ENCODE measurements around the gene SYAP1.
"Not testable (repeated sequence)": the region's sequence is repeated elsewhere in the genome, so short reads cannot be mapped to it uniquely, and the experiment has no call there.

SYAP1 gene

GRCh38 chrX:16719334-16720084, at the start of gene SYAP1:
Gene SYAP1, plus strand, starts transcription at chrX:16719612. Its CDS starts 113 bp downstream, at chrX:16719725.
- FAIRE-seq = peak; percentile 77

- FAIRE-seq = peak; percentile 84
Observed at GRCh38 chrX:16671005-16671404, 48.4 kb upstream of the SYAP1 start.

GRCh38 chrX:16678689-16679088, 40.7 kb upstream of the SYAP1 start:
- no peak for FAIRE-seq

- no peak for FAIRE-seq
Observed at GRCh38 chrX:16683007-16683664, 36.3 kb upstream of the SYAP1 start.

- no peak for FAIRE-seq
Observed at GRCh38 chrX:16687514-16687913, 31.9 kb upstream of the SYAP1 start.

GRCh38 chrX:16695079-16695676, 24.2 kb upstream of the SYAP1 start:
- peak; percentile 66 for FAIRE-seq

GRCh38 chrX:16696956-16697355, 22.5 kb upstream of the SYAP1 start:
- no peak for FAIRE-seq

- FAIRE-seq = no peak
Observed at GRCh38 chrX:16699389-16699788, 20.0 kb upstream of the SYAP1 start.

- no peak for FAIRE-seq
Observed at GRCh38 chrX:16700734-16701133, 18.7 kb upstream of the SYAP1 start.

- FAIRE-seq = no peak
Observed at GRCh38 chrX:16702700-16703599, 16.5 kb upstream of the SYAP1 start.

- FAIRE-seq = no peak
Observed at GRCh38 chrX:16705370-16705769, 14.0 kb upstream of the SYAP1 start.

- no peak for FAIRE-seq
Observed at GRCh38 chrX:16708016-16708415, 11.4 kb upstream of the SYAP1 start.

GRCh38 chrX:16711219-16711811, 8.1 kb upstream of the SYAP1 start:
- peak; percentile 96 for FAIRE-seq

- FAIRE-seq = no peak
Observed at GRCh38 chrX:16711893-16712547, 7.4 kb upstream of the SYAP1 start.

GRCh38 chrX:16712548-16713155, 6.8 kb upstream of the SYAP1 start, which contains the start of gene CTPS2:
Gene CTPS2, minus strand, starts transcription at chrX:16712669. Its CDS starts 9,767 bp downstream, at chrX:16702902.
- FAIRE-seq = no peak

GRCh38 chrX:16714504-16714903, 4.9 kb upstream of the SYAP1 start:
- FAIRE-seq = no peak

- not testable (repeated sequence) for FAIRE-seq
Observed at GRCh38 chrX:16715638-16716037, 3.8 kb upstream of the SYAP1 start.

GRCh38 chrX:16716451-16716850, 3.0 kb upstream of the SYAP1 start:
- not testable (repeated sequence) for FAIRE-seq

GRCh38 chrX:16718824-16719333, 533 bp upstream of the SYAP1 start:
- no peak for FAIRE-seq

- no peak for FAIRE-seq
Observed at GRCh38 chrX:16722481-16722880, 3.1 kb downstream of the SYAP1 start.

- no peak for FAIRE-seq
Observed at GRCh38 chrX:16725072-16725471, 5.7 kb downstream of the SYAP1 start.

Measured in islet of Langerhans (tissue), 1 donor.